H1 (cell line): ENCODE measurements around the gene PLK5. TPM values are rescaled to one million over a fixed set of nuclear protein-coding genes. Genes with fewer than 3 reads are reported as not detected.

Experiments used
- BCL11A ChIP-seq, 2 experiments: IDR thresholded peaks; one replicate each; pipeline ENCODE4 v1.6.1; 2011; ENCODE audit warnings: low read depth in 2 of 2, low read length in 2 of 2, mild to moderate bottlenecking in 2 of 2
- FOSL1 ChIP-seq: IDR thresholded peaks from 2 replicates; pipeline ENCODE4 v1.6.1; 2011; ENCODE audit warnings: mild to moderate bottlenecking, low read depth, low read length, moderate library complexity; ENCODE audit not compliant: insufficient read depth
- polyA plus RNA-seq, 7 experiments: library from polyadenylated mRNA; depleted of rRNA in 3 of 7; stranded (reverse) in 5 of 7; unstranded in 2 of 7; fragments of >200 nt in 5 of 7; fragments of 200-250 nt in 2 of 7; gene quantifications; 1 replicate in 5 of 7; 2 replicates in 1 of 7; 4 replicates in 1 of 7; pipeline versions ENCODE4 v1.2.1 to v1.2.3, GENCODE V29; 2011 to 2013; ENCODE audit warnings: missing spikeins in 2 of 7, mixed read lengths in 2 of 7
- total RNA-seq: library from RNA; stranded (reverse); fragmentation: NEBNext Ultra II Directional; extraction: Animal tissue kit (Norgen Biotek cat#: 25700); gene quantifications from 2 replicates; pipeline ENCODE4 v1.2.1, GENCODE V29; 2021

The PLK5 gene
- total and polyA plus RNA-seq, 2 of the 8 experiments (the other 6 are each of a cell fraction or from before 2014, with no cell fraction given): 0.43 to 0.45 TPM

GRCh38 chr19:1572795-1573194 lies 48.9 kb downstream of the PLK5 start (continued):
- TF ChIP-seq FOSL1 (no peak), BCL11A (IDR thresholded peaks at IDR 0.05; ENCODE audit: low read depth in 2 of 2, low read length in 2 of 2) (no peak)
